HG03469 (cell line): Measurements from ENCODE around the gene RASSF4.

Experiments used
- ATAC-seq: cut with Tn5 transposase; IDR thresholded peaks from one replicate; pipeline ENCODE4 v1.9.1; 2021; ENCODE audit warnings: mild to moderate bottlenecking, moderate library complexity, moderate number of reproducible peaks; ENCODE audit not compliant: unreplicated experiment

Gene RASSF4

GRCh38 chr10:44985175-44985681, 25.6 kb downstream of the RASSF4 start:
- ATAC-seq = no peak

GRCh38 chr10:44986179-44986578, 26.6 kb downstream of the RASSF4 start:
- ATAC-seq = no peak

GRCh38 chr10:44986670-44987069, 27.1 kb downstream of the RASSF4 start:
- no peak for ATAC-seq

GRCh38 chr10:44988957-44989585, 29.5 kb downstream of the RASSF4 start:
- ATAC-seq = no peak

- ATAC-seq = no peak
Measured at GRCh38 chr10:44989597-44990301, 30.1 kb downstream of the RASSF4 start.

GRCh38 chr10:44990302-44990655, 30.7 kb downstream of the RASSF4 start:
- no peak for ATAC-seq

GRCh38 chr10:44990965-44991364, 31.4 kb downstream of the RASSF4 start:
- ATAC-seq = no peak

GRCh38 chr10:44991571-44991970, 32.0 kb downstream of the RASSF4 start:
- ATAC-seq = no peak

- no peak for ATAC-seq
Measured at GRCh38 chr10:44992070-44992731, 32.6 kb downstream of the RASSF4 start.

GRCh38 chr10:44992732-44993225, 33.2 kb downstream of the RASSF4 start:
- no peak for ATAC-seq

GRCh38 chr10:44993226-44993921, 33.8 kb downstream of the RASSF4 start:
- ATAC-seq = no peak

GRCh38 chr10:44993922-44994751, 34.5 kb downstream of the RASSF4 start:
- no peak for ATAC-seq

GRCh38 chr10:44994752-44995530, 35.3 kb downstream of the RASSF4 start:
- no peak for ATAC-seq

GRCh38 chr10:44995581-44995913, 35.9 kb downstream of the RASSF4 start:
- ATAC-seq = no peak

GRCh38 chr10:44995914-44996669, 36.5 kb downstream of the RASSF4 start:
- ATAC-seq = no peak

GRCh38 chr10:44997105-44997748, 37.6 kb downstream of the RASSF4 start:
- ATAC-seq = no peak

- ATAC-seq = no peak
Measured at GRCh38 chr10:44998146-44998631, 38.6 kb downstream of the RASSF4 start.

GRCh38 chr10:45000138-45000751, 40.6 kb downstream of the RASSF4 start:
- ATAC-seq = no peak
